Stimulated activated CD8-positive, alpha-beta memory T cell treated with anti-CD3 and anti-CD28 coated beads, Interleukin-4, amount 100 ng/mL, for 24 hours (primary cell): Measurements from ENCODE around the gene PROCR.
"Not testable (repeated sequence)": the region's sequence is repeated elsewhere in the genome, so short reads cannot be mapped to it uniquely, and the experiment has no call there.

ENCODE experiments used
- DNase-seq: peaks from one replicate; pipeline ENCODE4 v3.0.0-alpha.2; 2020; ENCODE audit warnings: low read depth

Gene PROCR

DNA sequence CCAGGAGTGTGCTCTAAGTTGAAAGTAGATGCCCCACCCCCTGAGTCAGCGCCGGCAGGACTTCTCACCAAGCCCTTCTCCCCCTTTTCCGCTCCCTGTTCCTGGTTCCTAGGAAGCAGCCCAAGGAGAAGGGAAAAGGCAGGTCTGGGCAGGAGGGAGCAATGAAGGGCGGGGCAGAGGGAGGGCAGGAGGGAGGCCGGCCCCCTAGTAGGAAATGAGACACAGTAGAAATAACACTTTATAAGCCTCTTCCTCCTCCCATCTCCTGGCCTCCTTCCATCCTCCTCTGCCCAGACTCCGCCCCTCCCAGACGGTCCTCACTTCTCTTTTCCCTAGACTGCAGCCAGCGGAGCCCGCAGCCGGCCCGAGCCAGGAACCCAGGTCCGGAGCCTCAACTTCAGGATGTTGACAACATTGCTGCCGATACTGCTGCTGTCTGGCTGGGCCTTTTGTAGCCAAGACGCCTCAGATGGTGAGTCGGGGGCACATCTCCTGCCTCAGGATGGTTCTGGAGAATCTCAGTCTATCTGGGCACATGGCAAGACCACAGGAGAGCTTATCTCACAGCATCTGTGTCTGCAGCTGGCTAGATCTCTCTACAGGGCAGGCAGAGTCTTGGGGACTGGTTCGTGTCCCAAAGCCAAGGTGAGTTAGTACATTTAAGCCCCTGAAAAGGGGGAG, at the start of gene PROCR:
Gene PROCR (plus strand): TSS at position 320 of the 681 bp plus-strand sequence. CDS start 83 bp downstream, at position 403.
- DNase-seq: no peak

DNA sequence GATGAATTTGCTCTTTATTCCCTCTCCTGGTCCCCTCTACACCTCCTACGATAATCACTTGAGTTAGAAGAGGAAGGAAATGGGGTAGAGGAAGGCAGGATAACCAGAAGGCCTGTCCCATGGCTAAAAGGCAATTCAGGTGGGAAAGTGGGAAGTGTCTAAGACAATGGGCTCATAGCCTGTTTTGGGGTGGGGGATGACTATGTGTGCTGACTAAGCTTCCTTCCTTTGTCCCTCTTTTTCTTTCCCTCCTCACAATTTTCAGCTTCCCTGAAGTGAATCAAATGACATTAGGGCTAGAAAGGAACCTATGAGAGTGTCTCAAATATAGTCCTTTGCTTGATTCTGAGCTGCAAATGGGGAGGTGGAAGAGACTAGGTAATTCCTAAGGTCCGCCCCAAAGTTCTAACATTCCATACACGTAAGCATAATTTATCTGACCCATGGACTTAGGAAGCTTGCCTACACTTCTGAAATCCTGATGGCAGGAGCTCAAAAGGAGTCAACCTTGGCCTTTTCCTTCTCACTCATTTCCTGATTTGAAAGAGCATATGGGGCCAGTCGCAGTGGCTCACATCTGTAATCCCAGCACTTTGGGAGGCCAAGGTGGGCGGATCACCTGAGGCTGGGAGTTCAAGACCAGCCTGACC, 49.0 kb upstream of the PROCR start:
- DNase-seq: no peak

DNA sequence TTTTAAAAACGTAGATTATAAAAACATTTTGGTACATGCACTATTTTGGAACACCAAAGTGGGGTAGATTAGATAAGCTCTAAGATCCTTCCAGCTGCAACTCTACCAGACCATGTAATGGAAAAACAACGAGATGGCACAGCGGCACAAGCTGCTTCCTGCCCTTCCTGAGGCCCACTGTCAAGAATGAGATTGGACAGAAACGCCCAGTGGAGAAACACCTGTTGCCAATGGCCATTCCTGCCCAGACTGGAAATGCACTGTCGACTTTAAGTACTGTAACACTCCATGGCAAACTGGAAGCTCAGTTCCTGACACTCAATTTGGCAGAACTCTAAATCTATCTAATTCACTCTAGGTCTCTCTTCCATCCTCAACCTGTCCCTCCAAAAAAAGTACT, 46.1 kb upstream of the PROCR start:
- DNase-seq: no peak

DNA sequence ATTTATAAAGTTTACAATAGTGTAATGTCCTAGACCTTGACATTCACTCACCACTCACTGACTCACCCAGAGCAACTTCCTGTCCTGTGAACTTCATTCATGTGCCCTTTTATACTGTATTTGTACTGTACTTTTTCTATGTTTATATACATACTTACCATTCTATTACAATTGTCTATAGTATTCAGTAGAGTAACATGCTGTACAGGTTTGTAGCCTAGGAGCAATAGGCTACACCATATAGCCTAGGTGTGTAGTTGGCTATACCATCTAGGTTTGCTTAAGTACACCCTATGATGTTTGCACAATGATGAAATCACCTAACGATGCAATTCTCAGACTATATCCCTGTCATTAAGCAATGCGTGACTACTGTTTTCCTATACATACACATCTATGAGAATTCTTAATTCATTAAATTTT, 42.2 kb upstream of the PROCR start:
- no peak for DNase-seq

DNA sequence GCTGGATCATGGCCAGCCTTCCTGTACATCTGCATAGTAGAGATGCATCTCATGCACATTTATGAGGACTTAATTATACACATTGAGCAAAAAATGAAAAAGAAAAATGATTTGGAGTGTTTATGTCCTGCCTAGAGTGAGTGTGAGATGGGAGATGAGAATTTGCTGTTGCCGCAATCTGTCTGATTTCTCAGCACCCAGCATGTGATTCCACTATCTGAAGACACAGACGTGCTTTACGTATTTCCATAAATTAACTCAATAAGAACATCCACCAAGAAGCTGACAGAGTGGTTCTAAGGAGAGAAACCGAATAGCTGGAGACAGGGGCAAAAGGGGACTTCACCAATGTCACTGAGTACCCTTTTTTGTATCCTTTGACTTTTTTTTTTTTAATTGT, 39.9 kb upstream of the PROCR start:
- DNase-seq: no peak

DNA sequence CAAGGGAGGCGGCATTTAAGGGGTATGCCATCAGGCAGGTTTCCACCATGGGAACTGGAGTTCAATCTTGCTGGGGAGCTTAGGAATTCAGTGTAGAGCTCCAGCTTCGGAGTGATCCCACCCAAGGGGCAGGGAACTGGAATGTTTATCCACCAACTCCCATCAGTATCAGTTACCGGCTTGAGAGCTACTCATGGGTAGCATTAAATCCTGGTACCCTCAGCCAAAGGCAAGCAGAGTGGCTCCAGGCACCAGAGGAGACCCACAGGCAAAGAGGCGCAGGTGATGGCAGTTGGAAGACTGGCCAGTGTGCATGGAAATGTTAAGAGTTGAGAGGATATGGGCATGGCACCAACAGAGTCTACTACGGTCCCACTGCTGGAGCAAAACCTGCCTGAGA, 38.8 kb upstream of the PROCR start:
- DNase-seq: no peak

DNA sequence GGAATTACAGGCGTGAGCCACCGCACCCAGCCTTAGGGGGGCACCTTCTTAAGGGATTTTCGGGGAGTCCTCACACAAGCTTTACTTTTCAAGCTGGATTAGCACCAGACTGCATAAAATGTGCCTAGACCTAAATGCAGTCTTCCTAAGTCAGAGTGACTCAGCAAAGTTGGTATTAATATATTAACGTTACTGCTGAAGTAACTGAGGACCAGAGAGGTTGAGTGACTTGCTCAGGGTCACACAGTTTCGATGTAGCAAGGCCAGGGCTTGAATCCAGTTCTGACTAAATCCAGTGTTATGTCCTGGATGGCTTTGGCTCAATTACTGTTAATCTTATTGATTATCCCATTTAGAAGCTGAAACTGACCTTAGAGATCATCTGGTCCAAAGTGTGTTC, 38.1 kb upstream of the PROCR start:
- DNase-seq: no peak

DNA sequence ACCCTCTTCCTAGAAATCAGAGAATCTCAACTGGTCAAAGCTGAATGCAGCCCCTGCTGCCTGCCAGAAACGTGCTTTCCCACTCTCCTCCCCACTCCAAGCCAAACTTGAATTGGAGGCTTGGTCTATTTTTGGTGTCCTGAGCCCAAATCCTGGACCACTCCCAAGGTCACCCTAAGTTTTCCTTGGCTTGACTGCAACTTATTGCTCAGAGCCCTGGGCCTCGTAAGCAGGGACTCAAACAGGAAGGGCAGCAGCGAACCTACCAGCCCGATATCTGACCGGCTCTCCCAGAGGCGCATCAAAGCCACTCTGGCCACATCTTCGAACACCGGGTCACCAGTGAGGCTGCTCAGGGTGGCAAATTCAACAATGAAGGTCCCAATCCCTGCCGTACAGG, 37.4 kb upstream of the PROCR start:
- DNase-seq: no peak

DNA sequence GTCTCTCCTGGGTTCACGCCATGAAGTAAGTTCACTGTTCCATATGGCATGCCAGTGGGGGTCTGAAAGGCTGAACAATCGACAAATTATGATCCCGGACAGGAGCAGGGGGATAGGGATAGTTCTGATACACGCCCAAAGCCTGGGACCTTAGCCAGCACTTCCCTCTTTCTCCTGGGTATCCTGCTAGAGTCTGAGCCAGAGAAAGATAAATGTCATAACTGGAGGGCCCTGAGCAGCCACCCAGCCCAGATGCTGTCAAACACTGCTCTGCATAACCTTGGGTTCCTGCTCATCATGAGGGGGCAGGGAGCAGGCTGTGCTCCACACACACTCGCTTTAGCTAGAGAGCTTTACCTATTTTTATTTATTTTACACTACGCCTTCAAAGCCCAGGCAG, 37.0 kb upstream of the PROCR start:
- DNase-seq: no peak

DNA sequence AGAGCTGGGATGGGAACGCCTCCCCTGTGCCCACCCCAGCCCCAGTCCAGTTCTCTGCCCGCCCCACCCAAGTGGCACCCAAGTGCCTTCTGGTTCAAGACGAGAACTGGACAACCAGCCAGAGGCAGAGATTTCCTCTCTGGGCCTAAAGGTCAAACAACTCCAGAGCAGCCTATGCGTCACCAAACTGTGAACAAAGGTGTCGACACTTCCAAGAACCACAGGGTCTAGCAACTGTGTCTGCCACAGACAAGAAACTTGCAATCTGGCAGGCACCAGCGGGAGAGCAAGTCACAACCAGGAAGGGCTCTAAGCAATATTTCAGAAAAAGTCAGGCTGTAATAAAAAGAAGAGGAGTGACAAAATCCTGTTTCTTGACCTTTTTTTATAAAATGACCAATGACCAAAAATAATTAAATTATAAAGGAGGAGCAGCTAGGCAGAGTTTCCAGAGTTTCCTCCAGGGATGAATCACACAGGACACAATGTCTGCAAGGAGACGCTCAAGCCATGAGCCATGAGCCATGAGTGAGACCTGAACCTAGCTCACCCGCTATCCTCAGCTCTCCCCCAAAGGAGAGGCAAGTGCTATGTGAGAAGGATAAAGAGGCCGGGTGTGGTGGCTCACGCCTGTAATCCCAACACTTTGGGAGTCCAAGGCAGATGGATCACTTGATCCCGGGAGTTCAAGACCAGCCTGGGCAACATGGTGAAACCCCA, 35.8 kb upstream of the PROCR start:
- no peak for DNase-seq

DNA sequence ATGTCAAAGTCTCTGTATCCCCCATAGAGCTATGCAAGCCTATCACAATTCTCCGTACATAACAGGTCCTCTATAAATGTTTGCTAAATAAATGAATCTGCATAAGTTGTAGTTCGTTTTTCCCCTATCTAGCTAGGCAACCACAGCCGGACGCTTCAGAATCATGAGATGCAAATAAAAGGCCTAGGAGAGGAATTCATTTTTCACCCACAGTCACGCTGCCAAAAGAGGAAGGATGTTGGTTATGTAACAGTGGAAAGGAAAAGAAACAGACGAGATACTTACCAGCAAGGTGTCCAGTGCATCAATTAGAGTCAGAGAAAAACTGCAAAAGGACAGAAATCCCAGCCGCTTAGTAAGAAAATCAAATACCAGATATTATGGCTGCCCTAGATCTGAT, 27.2 kb upstream of the PROCR start:
- DNase-seq: no peak

DNA sequence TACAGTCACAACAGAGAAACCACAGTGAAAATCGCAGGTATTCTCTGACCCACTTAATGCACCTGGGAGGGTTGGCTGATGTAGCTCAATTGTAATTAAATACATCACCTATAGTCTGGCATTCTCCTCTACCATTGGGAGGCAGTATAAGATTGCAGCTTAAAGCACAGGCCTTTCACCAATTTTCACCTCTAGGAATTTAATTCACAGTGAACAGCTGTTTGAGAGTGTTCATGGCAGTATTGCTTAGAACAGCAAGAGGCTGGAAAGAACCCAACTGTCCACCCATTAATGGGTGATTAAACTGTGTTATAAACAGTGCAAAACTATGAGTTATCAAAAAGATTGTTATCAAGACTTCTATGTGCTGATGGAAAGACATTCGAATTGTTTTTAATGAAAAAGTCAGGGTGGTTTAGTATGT, 26.7 kb upstream of the PROCR start:
- no peak for DNase-seq

DNA sequence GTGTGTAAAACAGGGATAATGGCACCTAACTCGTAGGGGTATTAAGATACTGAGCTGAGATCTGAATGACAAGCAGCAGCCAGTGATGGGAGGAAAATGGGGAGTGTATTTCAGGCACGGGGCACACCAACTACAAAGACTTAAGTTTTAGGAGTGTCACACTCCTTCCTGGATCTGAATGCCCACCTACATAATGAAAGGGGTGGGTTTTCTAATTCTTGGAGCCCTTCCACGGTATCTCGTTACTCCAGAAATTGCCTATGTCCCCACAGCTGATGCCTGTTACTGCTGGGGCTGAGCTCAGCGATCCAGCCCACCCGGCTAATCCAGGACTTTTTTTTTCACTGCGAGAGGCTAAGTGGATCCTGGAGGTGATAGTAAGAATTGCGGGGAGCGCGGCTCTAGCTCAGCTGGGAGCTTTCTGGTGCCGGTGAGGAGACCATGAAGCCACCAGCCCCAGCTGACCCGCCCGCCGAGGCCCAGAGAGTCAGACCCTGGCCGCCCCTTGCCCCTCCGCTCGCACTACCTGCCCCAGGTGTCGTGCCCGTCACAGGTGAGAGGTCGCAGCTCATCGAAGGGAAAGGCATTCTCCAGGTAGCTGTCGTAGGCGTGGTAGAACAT, 25.5 kb upstream of the PROCR start:
- no peak for DNase-seq

DNA sequence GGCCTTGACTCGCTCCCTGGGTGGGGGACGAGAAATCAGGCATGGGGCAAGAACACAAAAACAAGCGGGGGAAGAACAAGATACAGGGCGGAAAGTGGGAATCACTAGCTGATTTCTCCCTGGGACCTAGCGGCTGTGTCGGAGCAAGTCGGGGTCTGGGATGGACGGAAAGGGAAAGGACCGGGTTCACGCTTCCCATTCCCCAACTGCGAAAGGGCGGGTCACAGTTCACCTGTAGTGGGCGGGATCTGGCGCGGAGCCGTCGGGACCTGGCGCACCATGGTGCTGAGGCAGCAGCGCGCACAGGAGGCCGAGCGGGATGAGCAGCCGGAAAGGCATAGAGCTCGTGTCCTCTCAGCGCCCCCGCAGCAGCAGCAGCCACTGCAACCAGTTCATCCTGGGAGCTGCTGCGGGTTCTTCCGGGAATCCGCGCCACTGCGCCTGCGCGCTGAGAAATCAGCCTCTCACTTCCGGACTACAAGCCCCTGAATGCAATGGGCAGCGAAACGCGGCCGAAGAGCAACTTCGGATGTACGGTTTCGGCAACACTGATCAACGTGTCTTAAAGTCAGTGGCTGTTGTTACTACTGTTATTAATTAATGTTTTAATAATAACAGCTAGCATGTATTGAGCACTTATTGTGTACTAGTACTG, 24.8 kb upstream of the PROCR start, which contains the start of gene EDEM2:
Gene EDEM2 (minus strand): TSS at position 417 of the 655 bp plus-strand sequence. CDS start 78 bp downstream, at position 339.
- DNase-seq: peak; percentile 90

DNA sequence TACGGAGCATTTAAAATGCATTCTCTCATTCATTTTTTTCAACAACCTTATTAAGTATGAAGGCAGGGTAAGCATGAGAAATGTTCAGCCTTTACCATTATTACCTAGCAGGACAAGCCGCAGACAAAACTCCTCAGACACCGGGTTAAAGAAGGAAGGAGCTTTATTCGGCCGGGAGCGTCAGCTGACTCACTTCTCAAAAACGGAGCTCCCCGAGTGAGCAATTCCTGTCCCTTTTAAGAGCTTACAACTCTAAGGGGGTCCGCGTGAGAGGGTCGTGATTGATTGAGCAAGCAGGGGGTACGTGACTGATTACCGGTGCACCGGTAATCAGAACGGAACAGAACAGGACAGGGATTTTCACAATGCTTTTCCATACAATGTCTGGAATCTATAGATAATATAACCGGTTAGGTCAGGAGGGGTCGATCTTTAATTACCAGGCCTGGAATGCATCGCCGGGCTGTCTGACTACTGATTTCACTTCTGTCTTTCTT, 24.2 kb upstream of the PROCR start:
- DNase-seq: not testable (repeated sequence)

DNA sequence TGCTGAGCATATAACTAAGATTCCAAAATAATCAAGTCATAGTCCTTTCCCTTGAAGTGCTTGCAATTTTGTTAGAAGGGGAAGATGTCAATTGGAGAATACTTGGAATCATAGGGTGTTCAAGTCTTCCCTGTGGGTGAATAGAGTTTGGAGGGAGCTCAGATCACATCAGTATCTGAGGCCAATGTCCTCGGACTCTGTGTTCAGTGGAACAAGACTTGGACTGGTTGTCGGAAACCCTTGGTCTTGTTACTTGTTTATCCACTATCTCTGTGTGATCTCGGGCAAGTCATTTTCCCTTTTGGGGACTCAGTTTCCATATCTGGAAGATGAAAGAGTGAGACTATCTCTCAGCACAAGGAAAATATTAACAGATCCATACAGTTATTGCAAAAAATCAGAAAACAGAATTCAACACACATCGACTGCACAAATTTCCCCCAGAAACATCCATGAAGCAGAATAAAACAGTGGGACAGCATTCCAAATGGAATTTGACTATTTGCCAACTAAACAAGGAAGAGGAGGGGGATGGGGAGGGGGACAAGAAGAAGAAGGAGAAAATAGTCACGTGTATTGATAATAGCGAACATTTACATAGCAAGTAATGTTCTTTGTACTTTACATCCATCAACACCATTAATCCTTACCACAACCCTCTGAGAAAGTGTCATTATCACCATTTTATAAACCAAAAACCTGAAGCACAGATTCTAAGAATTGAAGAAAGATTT, 20.9 kb upstream of the PROCR start:
- DNase-seq: no peak

DNA sequence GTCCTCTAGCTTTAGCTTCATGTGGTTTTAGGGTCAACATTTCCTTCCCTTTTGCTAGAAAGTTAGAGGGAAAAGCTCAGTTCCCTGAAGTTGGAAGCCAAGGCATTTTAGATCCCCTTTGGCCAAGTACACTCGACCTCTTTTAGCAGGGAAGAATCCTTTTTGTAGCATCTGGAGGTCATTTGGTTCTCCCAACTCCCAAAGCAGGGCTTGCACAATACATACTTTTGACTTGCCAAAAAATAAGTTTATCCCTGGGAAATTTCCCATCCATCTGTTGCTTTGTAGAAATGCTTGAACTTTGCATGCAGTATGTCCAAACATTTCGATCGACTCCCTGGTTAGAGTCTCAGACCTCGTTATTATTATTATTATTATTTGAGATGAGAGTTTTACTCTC, 20.1 kb upstream of the PROCR start:
- no peak for DNase-seq

DNA sequence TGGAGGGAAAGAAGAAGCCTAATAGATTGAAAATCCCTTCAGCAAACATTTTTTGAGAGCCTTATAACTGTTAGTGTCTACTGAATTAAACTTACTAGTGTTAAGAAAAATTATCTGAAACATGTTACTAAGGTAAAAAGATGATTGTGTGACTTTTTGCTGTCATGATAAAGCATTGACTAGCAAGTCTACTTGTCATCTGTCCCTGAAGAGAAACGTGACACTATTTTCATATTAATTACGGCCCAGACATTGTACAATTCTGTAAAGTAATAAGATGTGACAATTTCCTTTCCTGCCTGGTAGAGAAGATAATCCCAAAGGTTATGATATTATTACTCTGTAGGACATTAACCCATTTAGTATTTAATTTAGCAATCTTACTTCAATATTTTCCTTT, 15.9 kb upstream of the PROCR start:
- no peak for DNase-seq

DNA sequence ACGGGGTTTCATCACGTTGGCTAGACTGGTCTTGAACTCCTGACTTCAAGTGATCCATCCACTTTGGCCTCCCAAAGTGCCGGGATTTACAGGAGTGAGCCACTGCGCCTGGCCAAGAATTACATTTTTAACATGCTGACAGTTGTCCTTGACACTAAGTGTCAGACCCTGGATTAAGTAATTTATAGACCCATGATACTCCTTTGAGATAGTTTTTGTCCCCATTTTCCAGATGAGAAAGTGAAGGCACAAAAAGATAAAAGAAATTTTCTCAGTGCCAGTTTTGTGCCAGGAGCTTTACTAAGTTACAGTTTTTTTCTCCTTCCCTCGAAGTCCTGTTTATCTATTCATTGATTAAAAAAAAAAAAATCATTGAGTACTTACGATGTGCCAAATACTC, 14.9 kb upstream of the PROCR start:
- DNase-seq: no peak

DNA sequence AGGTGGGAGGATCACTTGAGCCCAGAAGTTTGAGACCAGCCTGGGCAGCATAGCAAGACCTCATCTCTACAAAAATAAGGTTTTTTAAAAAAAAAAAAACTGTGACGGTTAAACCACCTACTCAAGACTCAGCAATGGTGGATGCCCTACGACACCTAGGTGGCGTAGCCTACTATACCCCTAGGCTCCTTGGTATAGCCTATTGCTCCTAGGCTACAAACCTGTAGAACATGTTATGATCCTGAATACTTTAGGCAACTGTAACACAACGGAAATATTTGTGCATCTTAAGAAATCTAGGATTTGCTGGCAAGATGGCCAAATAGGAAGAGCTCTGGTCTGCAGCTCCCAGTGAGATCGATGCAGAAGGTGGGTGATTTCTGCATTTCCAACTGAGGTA, 11.5 kb upstream of the PROCR start:
- not testable (repeated sequence) for DNase-seq

DNA sequence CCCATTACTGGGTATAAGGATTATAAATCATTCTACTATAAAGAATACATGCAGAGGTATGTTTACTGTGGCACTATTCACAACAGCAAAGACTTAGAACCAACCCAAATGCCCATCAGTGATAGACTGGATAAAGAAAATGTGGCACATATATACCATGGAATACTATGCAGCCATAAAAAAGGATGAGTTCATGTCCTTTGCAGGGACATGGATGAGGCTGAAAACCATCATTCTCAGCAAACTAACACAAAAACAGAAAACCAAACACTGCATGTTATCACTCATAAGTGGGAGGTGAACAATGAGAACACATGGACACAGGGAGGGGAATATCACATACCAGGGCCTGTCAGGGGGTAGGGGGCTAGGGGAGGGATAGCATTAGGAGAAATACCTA, 7.3 kb upstream of the PROCR start:
- not testable (repeated sequence) for DNase-seq
